ENCODE measurements around the gene ADISSP. TPM values are rescaled to one million over a fixed set of nuclear protein-coding genes. Genes with fewer than 3 reads are reported as not detected.
A peak's percentile ranks its signal among the peaks of the same experiment; 100 is the strongest.

Gene ADISSP
- total and polyA plus RNA-seq, 2 of the 13 experiments (the other 11 are each of a cell fraction or from before 2014, with no cell fraction given) = 38.3 to 90.6 TPM

GRCh38 chr20:3797226-3797545 is 29.6 kb upstream of the ADISSP start (continued):
- TF ChIP-seq, protein P1, sequence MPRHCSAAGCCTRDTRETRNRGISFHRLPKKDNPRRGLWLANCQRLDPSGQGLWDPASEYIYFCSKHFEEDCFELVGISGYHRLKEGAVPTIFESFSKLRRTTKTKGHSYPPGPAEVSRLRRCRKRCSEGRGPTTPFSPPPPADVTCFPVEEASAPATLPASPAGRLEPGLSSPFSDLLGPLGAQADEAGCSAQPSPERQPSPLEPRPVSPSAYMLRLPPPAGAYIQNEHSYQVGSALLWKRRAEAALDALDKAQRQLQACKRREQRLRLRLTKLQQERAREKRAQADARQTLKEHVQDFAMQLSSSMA (CRISPR knock-in tag; IDR thresholded peaks at IDR 0.05) = peak; percentile 28; the same call in 1 of the 2 replicates
- TF ChIP-seq ZNF670 (CRISPR knock-in tag; IDR thresholded peaks at IDR 0.05; ENCODE audit: borderline replicate concordance) (no peak), CHCHD3 (CRISPR knock-in tag; IDR thresholded peaks at IDR 0.05) (no peak), ZBTB7A (CRISPR knock-in tag; IDR thresholded peaks at IDR 0.05) (no peak), ZBTB34 (CRISPR knock-in tag; IDR thresholded peaks at IDR 0.05) (no peak), SOX13 (IDR thresholded peaks at IDR 0.05) (no peak), SOX13 (CRISPR knock-in tag; conservative IDR thresholded peaks at IDR 0.05 in 1 of 2, IDR thresholded peaks at IDR 0.05 in 1 of 2) (no peak), SAFB2 (CRISPR knock-in tag; IDR thresholded peaks at IDR 0.05; ENCODE audit: borderline replicate concordance, low read depth) (no peak), ZNF782 (CRISPR knock-in tag; IDR thresholded peaks at IDR 0.05; ENCODE audit: borderline replicate concordance) (no peak), KAT7 (CRISPR knock-in tag; IDR thresholded peaks at IDR 0.05; ENCODE audit: borderline replicate concordance) (no peak), ZNF282 (IDR thresholded peaks at IDR 0.05; ENCODE audit: partially characterized antibody) (no peak), ZNF296 (CRISPR knock-in tag; conservative IDR thresholded peaks at IDR 0.05) (no peak), HBP1 (CRISPR knock-in tag; IDR thresholded peaks at IDR 0.05; ENCODE audit: low read depth) (peak; percentile 20; the same call in 1 of the 2 replicates), ZBTB25 (CRISPR knock-in tag; IDR thresholded peaks at IDR 0.05) (no peak), ZNF556 (CRISPR knock-in tag; IDR thresholded peaks at IDR 0.05; ENCODE audit: borderline replicate concordance) (no peak), ZSCAN12 (CRISPR knock-in tag; IDR thresholded peaks at IDR 0.05) (no peak), PREB (CRISPR knock-in tag; IDR thresholded peaks at IDR 0.05) (no peak)
- TF ChIP-seq, protein P2, sequence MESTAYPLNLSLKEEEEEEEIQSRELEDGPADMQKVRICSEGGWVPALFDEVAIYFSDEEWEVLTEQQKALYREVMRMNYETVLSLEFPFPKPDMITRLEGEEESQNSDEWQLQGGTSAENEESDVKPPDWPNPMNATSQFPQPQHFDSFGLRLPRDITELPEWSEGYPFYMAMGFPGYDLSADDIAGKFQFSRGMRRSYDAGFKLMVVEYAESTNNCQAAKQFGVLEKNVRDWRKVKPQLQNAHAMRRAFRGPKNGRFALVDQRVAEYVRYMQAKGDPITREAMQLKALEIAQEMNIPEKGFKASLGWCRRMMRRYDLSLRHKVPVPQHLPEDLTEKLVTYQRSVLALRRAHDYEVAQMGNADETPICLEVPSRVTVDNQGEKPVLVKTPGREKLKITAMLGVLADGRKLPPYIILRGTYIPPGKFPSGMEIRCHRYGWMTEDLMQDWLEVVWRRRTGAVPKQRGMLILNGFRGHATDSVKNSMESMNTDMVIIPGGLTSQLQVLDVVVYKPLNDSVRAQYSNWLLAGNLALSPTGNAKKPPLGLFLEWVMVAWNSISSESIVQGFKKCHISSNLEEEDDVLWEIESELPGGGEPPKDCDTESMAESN (CRISPR knock-in tag; conservative IDR thresholded peaks at IDR 0.05) = no peak
- TF ChIP-seq, protein P3, sequence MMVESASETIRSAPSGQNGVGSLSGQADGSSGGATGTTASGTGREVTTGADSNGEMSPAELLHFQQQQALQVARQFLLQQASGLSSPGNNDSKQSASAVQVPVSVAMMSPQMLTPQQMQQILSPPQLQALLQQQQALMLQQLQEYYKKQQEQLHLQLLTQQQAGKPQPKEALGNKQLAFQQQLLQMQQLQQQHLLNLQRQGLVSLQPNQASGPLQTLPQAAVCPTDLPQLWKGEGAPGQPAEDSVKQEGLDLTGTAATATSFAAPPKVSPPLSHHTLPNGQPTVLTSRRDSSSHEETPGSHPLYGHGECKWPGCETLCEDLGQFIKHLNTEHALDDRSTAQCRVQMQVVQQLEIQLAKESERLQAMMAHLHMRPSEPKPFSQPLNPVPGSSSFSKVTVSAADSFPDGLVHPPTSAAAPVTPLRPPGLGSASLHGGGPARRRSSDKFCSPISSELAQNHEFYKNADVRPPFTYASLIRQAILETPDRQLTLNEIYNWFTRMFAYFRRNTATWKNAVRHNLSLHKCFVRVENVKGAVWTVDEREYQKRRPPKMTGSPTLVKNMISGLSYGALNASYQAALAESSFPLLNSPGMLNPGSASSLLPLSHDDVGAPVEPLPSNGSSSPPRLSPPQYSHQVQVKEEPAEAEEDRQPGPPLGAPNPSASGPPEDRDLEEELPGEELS (CRISPR knock-in tag; IDR thresholded peaks at IDR 0.05) = 0 out of 2 replicates have a peak, but pooled peaks have one; percentile 5
- TF ChIP-seq, protein P4, sequence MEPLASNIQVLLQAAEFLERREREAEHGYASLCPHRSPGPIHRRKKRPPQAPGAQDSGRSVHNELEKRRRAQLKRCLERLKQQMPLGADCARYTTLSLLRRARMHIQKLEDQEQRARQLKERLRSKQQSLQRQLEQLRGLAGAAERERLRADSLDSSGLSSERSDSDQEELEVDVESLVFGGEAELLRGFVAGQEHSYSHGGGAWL (CRISPR knock-in tag; IDR thresholded peaks at IDR 0.05) = no peak

Measured in HepG2 (cell line).